Measurements from ENCODE around the gene CDK15.
A peak's percentile ranks its signal among the peaks of the same experiment; 100 is the strongest.
"Not testable (repeated sequence)": the region's sequence is repeated elsewhere in the genome, so short reads cannot be mapped to it uniquely, and the experiment has no call there.

CDK15 gene

GRCh38 chr2:201806442-201807170 lies at the start of gene CDK15:
Gene CDK15, plus strand, starts transcription at chr2:201806537. Its CDS starts 128 bp downstream, at chr2:201806665.
- DNase-seq (ENCODE audit: low read depth): peak; percentile 33
- TF ChIP-seq CTCF (IDR thresholded peaks at IDR 0.05; ENCODE audit: insufficient read depth, low read depth, low read length, missing control alignments): no peak
- H3K4me3 ChIP-seq (ENCODE audit: low read length): no peak within 1 kb of the TSS

- TF ChIP-seq CTCF (IDR thresholded peaks at IDR 0.05; ENCODE audit: insufficient read depth, low read depth, low read length, missing control alignments): no peak
- no peak overlapping the region for H3K4me3 ChIP-seq (ENCODE audit: low read length)
- DNase-seq (ENCODE audit: low read depth): no peak
Observed at GRCh38 chr2:201758234-201758633, 48.1 kb upstream of the CDK15 start.

- no peak overlapping the region for H3K4me3 ChIP-seq (ENCODE audit: low read length)
- no peak for TF ChIP-seq CTCF (IDR thresholded peaks at IDR 0.05; ENCODE audit: insufficient read depth, low read depth, low read length, missing control alignments)
- DNase-seq (ENCODE audit: low read depth): no peak
Observed at GRCh38 chr2:201758873-201759272, 47.5 kb upstream of the CDK15 start.

- DNase-seq (ENCODE audit: low read depth): no peak
- no peak overlapping the region for H3K4me3 ChIP-seq (ENCODE audit: low read length)
- TF ChIP-seq CTCF (IDR thresholded peaks at IDR 0.05; ENCODE audit: insufficient read depth, low read depth, low read length, missing control alignments): no peak
Observed at GRCh38 chr2:201759567-201759966, 46.8 kb upstream of the CDK15 start.

- TF ChIP-seq CTCF (IDR thresholded peaks at IDR 0.05; ENCODE audit: insufficient read depth, low read depth, low read length, missing control alignments): no peak
- DNase-seq (ENCODE audit: low read depth): no peak
- no peak overlapping the region for H3K4me3 ChIP-seq (ENCODE audit: low read length)
Observed at GRCh38 chr2:201761101-201761500, 45.2 kb upstream of the CDK15 start.

- H3K4me3 ChIP-seq (ENCODE audit: low read length); DNase-seq (ENCODE audit: low read depth): not testable (repeated sequence)
Observed at GRCh38 chr2:201764469-201764868, 41.9 kb upstream of the CDK15 start.

- no peak overlapping the region for H3K4me3 ChIP-seq (ENCODE audit: low read length)
- no peak for TF ChIP-seq CTCF (IDR thresholded peaks at IDR 0.05; ENCODE audit: insufficient read depth, low read depth, low read length, missing control alignments)
- no peak for DNase-seq (ENCODE audit: low read depth)
Observed at GRCh38 chr2:201765799-201766198, 40.5 kb upstream of the CDK15 start.
